ENCODE data around the gene VN1R2.
"Not testable (repeated sequence)": the region's sequence is repeated elsewhere in the genome, so short reads cannot be mapped to it uniquely, and the experiment has no call there.

DNA sequence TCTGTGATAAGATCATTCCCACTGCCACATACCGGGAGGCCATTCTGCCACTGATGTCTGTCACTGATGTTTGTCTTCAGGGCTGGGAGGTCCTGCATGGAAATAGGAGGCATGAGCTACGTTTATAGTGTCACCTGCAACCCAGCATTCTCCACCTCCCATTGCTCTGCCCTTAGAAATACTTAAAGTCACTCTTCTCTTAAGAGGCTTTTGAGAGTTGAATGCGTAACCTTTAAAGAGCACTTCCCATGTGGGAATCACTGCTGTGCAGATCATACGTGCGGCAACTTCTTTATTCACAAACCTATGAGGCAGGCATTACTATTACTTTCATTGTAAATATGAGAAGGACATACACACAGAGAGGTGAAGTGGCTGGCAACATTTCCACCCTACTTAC, 9.5 kb downstream of the VN1R2 start, which contains the start of gene VN1R4:
- TF ChIP-seq CTCF (IDR thresholded peaks at IDR 0.05; ENCODE audit: low read length); EZH2 (IDR thresholded peaks at IDR 0.05; ENCODE audit: borderline replicate concordance, low read length): not testable (repeated sequence)

All from OCI-LY1 (cell line).